Fibroblast of skin of right biceps (primary cell): Measurements from ENCODE around the gene SMIM13.
"Not testable (repeated sequence)": the region's sequence is repeated elsewhere in the genome, so short reads cannot be mapped to it uniquely, and the experiment has no call there.

Source experiments
- DNase-seq: peaks from one replicate; pipeline ENCODE4 v3.0.0-alpha.2; 2013

The SMIM13 gene

DNA sequence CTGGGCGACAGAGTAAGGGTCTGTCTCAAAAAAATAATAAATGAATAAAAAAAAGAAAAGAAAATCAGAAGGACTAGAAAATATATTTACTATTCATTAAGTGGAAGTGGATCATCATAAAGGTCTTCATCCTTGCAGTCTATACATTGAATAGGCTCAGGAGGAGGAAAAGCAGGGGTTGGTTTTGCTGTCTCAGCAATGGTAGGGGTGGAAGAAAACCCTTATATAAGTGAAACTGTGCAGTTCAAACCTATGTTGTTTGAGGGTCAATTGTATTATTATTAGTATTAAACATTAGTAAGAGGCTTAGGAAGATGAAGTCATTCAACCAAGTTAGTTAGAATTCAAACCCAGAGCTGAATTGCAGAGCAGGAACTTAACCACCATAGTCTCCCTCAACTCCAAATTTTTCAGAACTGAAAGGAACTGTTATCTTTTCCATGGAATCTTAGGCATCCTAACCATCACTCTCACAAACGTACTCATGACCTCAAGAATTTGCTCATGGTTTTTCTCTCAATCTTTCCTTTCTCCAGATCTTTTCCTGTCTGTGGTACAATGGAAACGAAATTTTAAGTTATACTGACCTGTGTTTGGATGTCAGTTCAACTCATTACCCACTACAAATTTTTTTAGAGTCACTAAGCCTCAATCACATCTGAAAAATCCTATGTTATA lies 7.7 kb upstream of the SMIM13 start:
- peak; percentile 76 for DNase-seq

DNA sequence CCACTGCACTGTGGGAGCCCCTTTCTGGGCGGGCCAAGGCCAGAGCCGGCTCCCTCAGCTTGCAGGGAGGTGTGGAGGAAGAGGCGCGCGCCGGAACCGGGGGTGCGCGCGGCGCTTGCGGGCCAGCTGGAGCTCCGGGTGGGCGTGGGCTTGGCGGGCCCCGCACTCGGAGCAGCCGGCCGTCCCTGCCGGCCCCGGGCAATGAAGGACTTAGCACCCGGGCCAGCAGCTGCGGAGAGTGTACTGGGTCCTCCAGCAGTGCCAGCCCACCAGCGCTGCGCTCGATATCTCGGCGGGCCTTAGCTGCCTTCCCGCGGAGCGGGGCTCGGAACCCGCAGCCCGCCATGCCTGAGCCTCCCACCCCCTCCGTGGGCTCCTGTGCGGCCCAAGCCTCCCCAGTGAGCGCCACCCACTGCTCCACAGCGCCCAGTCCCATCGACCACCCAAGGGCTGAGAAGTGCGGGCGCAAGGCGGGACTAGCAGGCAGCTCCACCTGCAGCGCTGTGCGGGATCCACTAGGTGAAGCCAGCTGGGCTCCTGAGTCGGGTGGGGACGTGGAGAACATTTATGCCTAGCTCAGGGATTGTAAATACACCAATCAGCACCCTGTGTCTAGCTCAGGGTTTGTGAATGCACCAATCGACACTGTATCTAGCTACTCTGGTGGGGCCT lies 6.4 kb upstream of the SMIM13 start:
- DNase-seq, result not testable (repeated sequence)

DNA sequence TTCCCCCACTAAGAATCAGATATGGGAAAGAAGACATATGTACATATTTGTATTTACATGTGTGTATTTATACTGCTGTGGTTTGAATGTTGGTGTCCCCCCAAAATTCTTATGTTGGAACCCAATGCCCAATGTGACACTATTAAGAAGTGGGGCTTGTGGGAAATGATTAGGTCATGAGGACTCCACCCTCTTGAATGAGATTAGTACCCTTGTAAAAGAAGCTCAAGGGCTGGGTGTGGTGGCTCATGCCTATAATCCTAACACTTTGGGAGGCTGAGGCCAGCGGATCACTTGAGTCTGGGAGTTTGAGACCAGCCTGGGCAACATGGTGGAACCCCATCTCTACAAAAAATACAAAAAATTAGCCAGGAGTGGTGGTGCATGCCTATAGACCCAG lies 3.9 kb upstream of the SMIM13 start:
- no peak for DNase-seq

DNA sequence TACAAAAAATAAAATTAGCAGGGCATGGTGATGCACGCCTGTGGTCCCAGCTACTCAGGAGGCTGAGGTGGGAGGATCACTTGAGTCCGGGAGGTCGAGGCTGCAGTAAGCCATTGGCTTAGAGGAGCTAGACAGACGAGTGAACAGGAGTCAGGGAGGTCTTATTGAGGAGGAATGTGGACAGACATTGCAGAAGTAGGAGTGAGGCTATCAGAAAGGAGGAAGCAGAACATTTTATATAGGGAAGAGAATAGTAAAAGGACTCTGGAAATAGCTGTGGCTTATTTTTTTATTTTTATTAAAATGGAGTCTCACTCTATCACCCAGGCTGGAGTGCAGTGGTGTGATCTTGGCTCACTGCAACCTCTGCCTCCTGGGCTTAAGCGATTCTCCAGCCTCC lies 2.5 kb upstream of the SMIM13 start:
- not testable (repeated sequence) for DNase-seq

DNA sequence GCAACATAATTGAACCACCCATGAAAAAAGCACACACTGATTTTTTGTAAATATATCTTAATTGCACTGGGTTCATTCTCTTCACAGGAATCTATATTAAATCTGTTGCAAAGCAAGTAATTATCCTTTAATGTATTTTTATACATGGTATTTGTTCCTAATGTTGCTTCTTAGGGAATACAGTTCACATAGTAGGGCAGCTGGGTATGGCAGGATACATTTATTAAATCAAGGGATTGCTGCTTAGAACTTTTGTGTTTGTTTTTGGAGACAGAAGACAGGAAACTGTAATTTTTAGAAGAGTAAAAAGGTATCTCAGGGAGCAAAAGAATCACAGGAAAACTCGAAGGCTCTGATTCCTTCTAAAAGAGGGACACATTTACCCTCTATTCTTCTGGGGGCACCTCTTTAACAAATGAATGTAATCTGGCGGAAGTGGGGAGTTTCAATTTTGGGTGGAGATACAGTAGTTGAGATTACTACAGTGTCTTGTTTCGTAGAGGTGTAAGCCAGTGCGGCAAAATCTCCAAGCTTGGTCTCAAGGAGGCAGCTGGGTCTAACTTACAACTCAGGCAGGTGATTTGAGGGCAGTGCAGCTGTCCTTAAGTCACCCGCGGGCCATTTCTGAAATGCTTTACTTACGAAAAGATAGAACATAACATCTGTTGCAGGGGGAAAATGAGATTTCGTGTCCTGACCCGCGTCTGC lies 812 bp upstream of the SMIM13 start:
- DNase-seq, result no peak

DNA sequence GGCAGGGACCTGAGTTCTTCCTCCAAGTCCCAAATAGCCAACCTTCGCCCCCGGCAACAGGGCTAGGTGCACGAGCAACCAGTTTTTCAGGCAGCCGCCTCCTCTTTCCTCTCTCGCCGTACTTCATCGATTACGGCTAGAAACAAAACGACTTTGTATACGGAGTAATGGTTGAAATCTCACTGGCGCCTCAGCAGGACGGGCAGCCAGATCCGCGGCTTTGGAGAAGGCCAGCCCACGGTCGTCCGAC lies 333 bp upstream of the SMIM13 start:
- DNase-seq, result no peak

DNA sequence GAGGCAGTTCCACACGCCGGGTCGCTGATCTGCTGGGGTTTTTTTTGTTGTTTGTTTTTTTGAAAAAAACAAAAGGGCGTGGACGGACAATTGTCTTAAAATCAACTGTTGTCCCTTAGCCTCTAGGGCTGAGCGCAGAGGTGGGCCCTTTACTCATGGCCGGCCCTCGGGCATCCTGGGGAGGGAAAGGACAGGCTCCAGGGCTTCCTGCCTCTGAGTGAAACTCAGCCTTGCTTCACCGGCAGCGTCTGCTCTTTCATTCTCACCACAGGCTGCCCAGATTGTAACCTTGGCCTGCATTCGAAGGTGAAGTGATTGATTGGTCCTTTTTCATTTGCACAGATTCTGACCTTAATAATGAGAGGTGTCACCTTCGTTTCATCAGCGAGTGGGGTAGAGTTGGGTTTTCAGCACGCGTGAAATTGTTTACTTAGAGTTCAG lies 797 bp downstream of the SMIM13 start:
- DNase-seq, result peak; percentile 50

DNA sequence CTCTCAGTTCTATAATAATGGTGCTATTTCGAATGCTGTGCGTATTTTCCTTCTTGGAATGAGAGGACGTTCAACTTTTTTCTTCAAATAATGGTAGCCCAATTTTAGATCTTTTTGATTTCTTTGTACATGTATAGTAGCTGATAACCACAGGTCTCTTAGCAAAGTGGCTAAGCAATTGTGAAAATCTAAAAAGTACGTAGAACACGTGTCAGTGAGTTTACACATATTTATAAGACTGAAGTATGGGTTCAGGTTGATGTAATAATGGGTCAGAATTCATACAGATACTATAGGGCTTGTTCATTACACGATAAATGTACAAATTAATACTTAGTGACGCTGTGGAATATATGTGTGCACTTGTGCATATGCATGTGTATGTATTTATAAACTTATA lies 1.3 kb downstream of the SMIM13 start:
- DNase-seq, result no peak

DNA sequence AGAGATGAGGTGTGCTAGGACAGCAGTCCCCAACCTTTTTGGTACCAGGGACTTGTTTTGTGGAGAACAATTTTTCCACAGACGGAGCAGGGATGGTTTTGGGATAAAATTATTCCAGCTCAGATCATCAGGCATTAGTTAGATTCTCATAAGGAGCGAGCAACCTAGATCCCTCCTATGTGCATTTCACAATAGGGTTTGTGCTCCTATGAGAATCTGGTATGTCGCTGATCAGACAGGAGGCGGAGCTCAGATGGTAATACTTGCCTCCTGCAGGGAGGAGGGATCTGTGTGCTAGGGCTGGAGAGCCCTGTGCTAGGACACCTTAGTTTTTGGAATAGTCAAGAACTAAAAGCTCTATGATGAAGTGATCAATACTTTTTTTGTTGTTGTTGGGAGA lies 2.5 kb downstream of the SMIM13 start:
- peak; percentile 68 for DNase-seq

DNA sequence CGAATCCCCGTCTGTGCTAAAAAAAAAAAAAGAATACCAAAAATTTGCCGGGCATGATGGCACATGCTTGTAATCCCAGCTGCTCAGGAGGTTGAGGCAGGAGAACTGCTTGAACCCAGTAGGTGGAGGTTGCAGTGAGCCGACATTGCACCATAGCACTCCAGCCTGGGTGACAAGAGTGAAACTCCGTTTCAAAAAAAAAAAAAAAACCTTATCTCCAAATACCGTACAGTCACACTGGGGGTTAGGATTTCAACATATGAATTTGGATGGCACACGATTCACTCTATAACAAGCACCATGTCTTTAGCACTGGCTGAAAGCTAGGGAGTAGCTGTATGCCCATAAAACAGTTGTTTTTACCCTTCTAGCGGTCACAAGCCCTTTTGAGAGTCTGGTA lies 3.8 kb downstream of the SMIM13 start:
- no peak for DNase-seq

DNA sequence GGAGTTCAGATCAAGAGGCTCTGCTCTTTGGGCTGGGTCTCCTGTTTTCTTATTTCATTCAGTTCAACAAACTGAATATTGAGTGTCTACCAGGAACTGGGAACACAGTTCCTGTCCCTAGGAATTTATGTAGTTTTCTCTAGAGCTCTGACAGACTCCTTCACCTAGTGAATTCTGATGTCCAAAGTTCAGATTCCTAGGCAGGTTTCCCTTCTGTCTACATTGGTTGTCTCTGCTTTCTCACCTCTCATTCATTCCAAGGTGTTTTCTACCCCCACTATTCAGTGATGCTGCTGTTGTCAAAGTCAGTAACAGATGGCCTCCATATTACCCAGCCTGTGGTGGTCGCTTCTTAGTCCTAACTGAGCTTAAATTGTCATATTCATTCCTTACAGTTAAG lies 4.4 kb downstream of the SMIM13 start:
- no peak for DNase-seq

DNA sequence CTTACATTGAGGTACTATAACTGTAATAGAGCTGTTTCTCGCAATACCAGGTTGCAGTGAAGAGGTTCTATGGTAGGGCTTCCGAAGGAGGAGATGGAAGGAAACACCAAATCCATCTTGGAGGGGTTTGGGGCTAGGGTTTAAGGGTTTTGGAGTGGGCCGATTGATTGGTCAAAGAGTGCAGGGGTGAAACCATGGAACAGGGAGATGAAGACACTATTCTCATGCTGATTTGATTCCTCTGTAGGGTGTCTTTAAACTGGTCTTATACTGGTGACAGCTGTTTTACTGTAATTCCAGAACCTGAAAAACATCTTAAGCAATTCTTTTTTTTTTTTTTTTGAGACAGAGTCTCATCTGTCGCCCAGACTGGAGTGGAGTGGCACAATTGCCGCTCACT lies 7.8 kb downstream of the SMIM13 start:
- no peak for DNase-seq

DNA sequence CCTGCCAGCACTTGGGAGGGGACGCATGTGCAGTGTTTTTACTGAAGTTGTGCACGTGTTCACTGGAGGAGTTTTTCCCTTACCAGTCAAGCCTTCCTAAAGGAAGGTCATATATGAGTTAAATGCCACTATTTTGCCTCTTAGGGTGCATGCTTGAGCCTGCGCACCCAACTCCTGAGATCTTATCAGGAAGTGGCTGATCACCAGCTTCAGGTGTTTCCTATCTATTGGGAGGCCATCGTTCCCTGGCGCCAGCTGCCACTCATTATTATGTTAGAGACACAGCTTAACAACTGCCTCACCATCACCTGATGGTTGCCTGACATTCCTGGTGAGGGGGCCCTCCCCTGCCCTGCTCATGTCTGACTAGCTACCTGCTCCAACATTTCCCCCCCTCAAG lies 9.4 kb downstream of the SMIM13 start:
- DNase-seq, result no peak

DNA sequence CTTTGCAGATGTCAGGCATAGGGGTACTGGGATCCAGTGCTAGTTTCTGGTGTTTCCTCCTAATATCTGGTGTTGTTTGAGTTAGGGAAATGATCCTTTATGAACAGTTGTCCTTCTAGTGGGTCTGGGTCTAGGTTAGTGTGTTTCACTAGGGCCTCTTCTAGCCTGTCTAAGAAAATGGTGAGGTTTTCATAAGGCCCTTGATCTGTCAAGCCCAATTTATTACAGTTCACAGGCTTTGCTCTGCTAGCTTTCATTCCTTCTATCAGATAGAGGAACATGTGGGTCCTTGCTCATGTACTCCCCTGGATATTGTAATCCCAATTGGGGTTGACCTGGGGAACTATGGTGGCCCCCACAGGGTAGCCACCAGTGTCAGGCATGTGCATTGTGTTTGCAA lies 15.1 kb downstream of the SMIM13 start:
- no peak for DNase-seq

DNA sequence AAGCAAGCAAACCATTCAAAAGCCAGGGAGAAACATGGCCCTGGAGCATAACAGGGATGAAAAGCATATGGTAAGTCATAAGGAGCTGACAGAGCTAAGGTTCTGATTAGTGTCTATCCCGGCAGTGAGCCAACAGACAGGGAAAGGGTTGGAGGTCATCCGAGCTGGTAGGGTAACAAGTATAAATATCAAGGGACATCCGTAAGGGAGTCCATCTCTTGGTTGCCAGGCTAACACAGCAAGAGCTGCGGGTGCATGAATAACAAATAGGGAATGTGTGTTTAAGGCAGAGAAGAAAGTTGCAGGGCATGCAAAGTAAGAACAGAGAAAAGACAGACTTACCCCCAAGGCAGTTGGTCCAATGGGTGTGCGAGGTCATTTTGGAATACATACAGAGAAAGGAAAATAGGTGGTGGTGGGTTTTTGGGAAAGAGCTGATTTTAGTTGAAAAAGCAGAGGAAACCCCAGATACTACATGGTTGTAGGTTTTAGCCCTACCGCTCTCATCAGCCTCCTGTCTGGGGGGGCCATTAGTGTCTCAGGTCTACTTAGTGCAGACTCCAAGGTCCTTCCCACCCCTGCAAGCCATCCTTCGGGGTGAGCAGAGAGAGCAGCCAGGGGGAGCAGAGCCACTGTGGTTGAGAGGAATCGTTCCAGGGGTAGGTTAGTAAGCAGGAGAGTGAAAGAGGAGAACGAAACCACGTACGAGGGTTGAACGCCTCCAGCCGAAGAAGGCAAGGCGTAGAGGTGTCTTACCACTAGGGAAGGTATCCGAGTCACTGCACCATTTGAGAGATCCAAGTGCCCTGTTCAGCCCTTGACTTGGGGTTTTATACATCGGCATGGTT lies 17.5 kb downstream of the SMIM13 start, which contains the start of gene ERVFRD-1:
Gene ERVFRD-1 (minus strand): TSS at position 805 of the 848 bp plus-strand sequence. CDS start 6,415 bp downstream, outside the sequence.
- DNase-seq, result no peak

DNA sequence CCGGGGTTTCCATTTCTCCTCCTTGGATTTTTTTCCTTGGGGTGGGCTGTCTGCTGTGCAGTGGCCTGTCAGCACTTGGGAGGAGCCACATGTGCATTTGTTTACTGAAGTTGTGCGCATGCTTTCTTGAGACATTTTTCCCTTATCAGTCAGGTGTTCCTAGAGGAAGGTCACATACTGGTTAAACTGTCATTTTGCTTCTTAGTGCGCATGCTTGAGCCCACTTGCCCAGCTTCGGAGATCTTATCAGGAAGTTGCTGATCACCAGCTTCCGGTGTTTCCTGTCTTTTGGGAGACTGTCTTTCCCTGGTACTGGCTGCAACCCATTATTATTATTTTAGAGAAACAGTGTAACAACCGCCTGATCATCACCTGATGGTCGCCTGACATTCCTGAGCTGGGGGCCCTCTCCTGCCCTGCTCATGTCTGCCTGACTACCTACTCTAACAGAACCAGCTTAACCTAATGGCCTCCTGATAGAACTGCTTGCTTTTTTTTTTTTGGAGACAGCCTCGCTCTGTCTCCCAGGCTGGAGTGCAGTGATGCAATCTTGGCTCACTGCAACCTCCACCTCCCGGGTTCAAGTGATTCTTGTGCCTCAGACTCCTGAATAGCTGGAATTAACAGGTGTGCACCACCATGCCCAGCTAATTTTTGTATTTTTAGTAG lies 18.3 kb downstream of the SMIM13 start:
- DNase-seq, result no peak

DNA sequence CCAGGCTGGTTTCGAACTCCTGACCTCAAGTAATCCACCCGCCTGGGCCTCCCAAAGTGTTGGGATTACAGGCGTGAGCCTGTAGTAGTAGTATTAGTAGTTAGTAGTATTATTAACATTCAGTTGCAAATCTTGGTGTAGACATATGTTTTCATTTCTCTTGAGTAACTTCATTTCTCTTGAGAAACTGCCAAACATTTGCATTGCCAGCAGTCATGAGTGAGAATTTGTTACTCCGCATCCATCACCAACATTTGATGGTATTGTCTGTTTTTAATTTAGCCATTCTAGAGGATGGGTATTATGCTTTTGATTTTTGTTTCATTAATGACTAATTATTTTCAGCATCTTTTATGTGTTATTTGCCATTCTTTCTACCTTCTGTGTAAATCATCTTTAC lies 19.4 kb downstream of the SMIM13 start:
- DNase-seq, result peak; percentile 70

DNA sequence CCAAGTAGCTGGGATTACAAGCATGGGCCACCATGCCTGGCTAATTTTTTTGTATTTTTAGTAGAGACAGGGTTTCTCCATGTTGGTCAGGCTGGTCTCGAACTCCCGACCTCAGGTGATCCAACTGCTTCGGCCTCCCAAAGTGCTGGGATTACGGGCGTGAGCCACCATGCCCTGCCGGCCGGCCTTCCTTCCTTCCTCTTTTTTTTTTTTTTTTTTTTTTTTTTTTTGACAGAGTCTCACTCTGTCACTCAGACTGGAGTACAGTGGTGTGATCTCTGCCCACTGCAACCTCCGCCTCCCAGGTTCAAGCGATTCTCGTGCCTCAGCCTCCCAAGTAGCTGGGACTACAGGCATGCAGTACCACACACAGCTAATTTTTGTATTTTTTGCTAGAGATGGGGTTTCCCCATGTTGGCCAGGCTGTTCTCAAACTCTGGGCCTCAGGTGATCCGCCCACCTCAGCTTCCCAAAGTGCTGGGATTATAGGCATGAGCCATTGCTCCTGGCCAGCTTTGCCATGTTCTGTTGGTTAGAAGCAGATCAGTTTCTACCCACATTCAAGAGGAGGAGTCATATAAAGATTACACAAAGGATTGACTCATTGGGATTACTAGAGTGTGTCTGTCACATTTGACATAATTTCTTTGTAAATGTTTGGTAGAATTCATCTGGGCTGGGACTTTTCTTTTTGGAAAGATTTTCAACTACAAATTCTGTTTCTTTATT lies 22.3 kb downstream of the SMIM13 start:
- DNase-seq, result peak; percentile 50

DNA sequence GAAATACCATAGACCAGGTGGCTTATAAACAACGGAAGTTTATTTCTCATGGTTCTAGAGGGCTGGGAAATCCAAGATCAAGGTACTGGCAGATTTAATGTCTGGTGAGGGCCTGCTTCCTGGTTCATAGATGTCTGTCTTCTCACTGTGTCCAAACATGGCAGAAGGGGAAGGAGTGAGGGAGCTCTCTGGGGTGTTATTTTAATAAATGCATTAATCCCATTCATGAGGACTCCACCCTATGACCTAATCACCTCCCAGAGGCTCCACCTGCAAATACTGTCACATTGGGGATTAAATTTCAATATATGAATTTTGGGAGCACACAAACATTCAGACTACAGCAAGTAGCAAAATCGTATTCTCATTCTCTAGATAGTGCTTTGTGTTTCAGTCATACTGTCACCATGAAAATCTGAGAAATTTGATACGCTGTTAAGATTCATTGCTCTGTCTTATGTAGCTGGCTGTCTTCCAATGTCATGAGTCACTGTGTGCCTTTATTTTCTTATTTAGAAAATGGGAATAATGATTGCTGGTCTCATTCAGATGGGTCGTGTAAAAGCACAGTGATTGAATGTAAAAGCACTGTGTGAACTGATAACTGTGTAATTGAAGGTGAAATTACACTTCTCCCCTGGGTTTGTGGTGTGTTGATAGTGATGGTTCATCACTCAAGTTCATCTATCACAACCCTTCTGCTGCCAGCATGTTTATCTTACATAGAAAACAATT lies 26.8 kb downstream of the SMIM13 start:
- peak; percentile 62 for DNase-seq

DNA sequence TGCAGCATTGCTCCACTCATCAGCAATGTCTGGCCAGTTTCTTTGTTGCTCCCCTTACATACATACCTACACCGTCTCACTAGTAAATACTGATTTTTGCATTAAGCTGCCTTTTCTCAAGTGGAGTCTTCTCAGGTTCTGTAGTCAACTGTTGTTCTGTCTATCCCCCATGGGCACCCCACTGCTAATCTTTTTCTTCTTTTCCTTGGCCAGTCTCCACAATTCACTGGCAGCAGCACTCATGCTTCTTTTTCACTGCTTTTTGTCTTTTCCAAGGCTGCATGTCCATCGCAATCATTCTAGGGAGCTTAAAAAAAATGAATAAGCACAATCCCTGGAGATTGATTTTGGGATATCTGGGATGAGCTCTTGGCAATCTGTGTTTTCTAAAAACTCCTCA lies 28.2 kb downstream of the SMIM13 start:
- DNase-seq, result peak; percentile 16

DNA sequence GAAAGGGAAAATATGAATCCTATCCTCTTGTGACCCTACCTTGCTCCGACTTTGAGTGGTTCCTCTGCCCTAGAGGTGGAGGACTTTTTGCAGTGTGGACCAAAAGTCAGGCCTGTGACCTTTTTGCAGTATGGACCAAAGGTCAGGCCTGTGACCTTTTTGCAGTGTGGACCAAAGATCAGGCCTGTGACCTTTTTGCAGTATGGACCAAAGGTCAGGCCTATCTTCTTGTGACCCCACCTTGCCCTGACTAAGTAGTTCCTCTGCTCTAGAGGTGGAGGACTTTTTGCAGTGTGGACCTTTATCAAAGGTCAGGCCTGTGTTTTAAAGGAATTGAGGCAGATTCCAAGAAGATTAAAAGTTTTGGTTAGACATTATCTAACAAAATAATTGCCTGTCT lies 28.7 kb downstream of the SMIM13 start:
- DNase-seq, result no peak
